ENCODE results near the gene CACNA1C.

DNA sequence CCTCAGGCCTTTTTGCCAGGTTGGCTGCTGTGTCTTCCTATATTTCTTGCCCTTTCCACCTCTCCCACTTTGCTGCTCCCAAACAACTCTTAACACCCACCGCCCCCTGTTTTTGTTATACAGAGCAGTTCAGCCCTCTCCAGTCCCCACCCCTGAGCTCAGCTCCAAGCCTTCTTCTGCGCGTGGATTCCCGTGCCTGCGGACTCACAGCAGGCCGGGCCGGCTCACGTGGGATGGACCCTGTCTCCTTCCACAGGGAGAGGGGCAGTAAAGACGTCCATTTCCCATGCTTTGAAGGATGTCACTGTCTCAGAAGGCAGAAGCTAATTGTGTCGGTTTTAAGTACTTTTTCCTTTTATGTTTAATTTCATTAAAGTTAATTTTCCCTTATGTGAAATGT is 139.4 kb downstream of the CACNA1C start:
- no peak for TF ChIP-seq POLR2A (IDR thresholded peaks at IDR 0.05; ENCODE audit: low read depth)
- TF ChIP-seq, protein P1, sequence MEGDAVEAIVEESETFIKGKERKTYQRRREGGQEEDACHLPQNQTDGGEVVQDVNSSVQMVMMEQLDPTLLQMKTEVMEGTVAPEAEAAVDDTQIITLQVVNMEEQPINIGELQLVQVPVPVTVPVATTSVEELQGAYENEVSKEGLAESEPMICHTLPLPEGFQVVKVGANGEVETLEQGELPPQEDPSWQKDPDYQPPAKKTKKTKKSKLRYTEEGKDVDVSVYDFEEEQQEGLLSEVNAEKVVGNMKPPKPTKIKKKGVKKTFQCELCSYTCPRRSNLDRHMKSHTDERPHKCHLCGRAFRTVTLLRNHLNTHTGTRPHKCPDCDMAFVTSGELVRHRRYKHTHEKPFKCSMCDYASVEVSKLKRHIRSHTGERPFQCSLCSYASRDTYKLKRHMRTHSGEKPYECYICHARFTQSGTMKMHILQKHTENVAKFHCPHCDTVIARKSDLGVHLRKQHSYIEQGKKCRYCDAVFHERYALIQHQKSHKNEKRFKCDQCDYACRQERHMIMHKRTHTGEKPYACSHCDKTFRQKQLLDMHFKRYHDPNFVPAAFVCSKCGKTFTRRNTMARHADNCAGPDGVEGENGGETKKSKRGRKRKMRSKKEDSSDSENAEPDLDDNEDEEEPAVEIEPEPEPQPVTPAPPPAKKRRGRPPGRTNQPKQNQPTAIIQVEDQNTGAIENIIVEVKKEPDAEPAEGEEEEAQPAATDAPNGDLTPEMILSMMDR (IDR thresholded peaks at IDR 0.05): no peak
